ENCODE measurements around the gene SNX24.
"Not testable (repeated sequence)": the region's sequence is repeated elsewhere in the genome, so short reads cannot be mapped to it uniquely, and the experiment has no call there.

The SNX24 gene

DNA sequence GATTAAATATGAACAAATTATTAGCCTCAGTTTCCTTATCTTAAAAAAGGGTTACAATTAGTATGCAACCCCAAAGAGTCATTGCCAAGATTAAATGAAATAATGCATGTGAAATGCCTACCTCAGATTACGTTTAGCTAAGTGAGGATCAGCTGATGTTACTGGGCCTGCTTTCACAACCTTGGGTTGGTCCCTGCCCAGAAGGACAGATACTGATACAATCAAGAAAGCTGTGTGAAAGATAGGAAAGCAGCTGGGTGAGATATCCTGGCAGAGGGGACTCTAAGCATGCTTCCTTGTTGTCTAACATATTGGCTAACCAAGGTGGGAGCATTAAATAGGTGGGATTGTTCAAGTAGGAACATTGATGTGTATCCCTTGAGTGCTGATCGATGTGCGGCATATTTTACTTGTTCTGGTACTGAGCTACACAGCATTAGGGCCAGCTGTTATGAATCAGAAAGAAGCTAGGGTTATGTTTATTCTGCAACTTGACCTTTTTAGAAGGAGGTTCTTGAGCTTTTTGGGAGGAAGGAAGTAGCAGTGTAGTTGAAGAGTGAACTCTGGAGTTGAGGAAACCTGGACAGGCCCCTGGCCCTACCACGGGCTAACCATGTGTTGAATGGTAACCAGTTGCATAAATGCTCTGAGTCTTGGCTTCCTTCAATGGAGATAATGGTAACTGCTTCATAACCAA lies 28.9 kb downstream of the SNX24 start:
- peak; percentile 69 for DNase-seq

DNA sequence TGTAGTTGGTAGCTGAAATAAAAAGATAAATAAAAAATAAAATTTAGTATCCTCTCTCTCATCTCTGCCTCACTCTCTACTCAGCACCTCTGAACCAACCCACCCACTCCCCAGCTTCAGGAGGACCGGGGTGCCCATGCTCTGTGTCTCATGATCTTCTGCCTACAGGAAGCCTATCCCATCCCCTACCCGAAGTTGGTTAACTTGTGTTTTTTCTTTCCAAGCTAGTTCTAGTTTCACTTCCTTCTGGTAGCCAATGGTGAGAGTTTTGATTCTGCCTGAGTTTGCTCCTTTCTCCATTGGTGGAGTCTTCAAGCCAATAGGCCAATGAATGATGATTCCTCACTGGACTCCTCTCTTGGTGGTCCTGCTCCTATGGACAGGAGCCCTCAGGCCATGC lies 32.1 kb downstream of the SNX24 start:
- DNase-seq = no peak

DNA sequence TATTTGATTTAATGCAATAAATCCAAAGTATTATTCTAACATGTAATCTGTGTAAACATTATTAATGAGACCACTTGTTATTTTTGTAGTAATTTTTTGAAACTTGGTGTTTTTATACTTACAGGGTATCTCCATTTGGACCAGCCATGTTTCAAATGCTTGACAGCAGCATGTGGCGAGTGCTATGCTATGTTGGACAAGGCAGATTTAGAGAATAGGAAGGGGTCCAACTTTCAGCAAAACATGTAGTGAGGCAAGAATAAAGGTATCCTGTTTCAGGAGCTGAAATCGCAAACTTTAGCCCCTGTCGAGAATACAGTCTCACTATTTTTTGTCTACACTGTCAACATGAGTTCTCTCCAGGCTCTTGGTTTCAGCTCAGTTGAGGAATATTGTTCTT lies 33.7 kb downstream of the SNX24 start:
- no peak for DNase-seq

DNA sequence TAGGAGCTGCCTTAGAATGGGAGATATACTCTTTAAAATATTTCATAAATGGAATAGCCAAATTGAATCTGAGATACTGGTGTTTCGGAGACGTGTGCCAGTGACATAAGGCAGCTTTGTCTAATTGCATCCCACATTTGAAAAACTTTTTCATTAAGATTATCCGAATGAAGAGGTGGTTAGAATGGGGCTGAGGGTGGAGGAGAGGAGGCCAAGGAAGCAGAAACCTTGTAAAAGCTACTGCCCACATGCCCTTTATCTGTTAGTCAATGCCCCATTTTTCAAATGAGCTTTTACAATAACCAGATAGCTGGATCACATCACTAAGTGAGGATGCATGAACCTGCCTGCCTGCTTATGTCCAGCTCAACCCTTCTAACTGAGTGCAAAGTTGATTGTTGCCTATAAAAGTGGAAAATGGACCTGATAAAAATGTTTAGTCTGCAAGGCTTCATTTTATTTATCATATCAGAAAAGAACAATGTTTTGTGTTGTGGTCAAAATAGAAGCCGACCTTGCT lies 34.8 kb downstream of the SNX24 start:
- no peak for DNase-seq

DNA sequence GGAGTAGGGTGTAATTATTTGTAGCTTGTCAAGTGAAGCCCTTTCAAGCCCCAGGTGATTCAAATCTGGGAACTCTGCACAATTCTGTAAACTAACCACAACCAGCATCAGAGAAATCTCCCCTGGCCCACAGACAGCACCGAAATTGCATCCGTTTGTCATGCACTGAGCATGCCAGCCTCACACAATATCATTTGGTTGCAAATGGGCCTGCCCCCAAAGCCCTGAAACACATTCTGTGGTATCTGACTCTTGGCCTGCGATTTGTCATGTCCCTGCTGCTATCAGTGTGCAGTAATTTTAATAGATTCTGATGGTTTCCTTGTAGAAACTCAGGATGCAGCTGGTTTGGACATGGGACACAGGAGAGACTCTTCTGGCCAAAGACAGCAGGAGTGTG lies 35.3 kb downstream of the SNX24 start:
- DNase-seq = no peak

DNA sequence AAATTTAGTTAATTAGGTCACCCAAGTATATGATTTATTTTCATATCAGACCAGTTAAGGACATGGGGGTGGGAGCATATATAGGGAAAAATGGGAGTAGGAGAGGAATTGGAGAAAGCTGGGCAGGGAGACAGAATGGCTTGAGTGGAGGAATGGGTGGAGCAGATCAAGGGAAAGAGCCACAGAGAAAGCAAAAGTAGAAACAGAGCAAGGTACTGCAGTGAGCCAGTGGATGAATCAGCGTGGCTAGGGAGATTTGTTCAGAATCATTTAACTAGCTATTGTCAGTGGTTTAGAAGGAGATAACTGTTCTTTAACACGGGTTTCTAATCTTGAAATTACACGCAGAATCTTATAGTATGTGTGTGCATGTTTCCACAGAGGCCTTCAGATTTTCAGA lies 37.4 kb downstream of the SNX24 start:
- peak; percentile 33 for DNase-seq

DNA sequence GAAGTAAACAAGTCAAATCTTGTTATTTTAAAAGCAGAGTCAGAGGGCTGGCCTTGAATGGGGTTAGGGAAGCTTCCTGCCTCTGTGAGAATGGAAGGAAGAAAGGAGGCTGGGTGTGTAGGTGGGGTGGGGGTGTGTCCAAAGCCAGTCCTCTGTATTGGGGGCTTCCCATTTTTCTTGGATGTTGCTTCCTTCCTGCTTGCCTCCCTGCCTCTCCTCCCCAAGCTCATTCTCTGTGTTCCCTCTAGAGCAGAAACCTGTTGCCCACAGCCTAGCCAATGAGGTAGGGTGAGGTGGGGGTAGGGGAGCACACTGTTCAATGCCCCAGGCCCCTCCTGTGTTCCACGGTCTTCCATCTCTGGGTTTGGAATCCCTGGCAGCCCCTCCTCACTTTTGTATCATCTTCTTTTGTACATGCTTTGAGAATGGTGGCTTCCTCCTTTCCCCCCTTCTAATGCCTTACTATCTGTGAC lies 39.7 kb downstream of the SNX24 start:
- no peak for DNase-seq

DNA sequence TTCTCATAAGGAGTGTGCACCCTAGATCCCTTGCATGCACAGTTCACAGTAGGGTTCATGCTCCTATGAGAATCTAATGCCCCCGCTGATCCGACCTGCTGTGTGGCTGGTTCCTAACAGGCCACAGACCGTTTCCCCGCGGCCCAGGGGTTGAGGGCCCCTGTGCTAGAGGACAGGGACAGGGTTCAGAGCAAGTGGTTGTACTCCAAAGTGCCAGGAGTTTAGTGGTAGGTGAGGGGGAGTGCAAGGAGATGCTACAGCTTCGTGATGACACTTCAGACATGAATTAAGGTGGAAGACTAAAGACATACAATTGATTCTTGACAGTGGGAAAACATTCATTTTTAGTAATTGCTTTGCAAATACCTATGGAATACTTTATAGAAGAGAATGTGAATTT lies 40.5 kb downstream of the SNX24 start:
- no peak for DNase-seq

DNA sequence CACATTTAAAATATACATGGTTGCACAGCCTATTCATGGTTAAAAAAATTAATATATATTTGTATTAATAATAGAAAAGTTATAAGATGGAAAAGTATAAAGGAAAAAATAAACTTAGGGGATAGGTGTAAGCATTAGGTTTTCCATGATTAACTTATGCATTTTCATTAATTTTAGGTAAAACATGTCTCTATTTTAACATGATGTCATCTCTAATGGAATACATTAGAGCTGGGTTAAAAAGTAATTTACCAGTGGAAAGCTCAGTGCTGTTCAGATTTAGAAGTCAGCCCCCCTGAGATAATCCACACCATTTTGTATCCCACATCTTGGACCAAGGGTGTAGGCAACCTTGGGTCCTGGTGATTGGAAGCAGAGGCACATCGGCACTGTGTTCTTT lies 49.7 kb downstream of the SNX24 start:
- no peak for DNase-seq

DNA sequence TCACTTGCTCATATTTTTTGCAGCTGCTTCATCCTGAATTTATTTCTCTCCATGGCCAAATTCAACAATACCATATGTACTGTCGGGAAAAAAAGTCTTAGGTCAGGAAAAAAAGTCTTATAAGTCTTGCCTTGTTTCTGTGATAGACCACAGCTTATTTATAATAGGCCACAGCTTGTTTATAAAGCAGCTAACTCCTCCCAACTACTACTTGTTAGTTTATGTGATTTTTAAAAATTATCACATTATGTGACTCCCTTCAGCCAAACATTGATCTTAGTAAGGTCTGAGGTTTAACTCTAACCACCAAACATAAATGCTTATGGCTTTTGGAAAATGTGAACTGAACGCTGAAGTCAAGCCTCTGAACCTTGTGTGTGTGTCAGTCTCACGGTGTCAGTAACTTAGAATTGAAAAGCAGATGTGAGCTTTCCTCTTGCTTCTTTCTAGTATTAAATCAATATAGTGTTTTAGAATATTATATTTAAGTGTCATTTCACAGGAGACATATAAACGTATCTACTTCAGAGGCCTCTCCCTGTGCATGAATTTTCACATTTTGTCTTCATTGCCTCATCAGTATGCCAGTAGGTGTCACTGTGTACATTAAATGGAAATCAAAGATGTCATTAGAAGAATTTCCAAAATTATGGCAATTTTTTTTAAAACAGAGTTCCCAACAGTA lies 51.3 kb downstream of the SNX24 start:
- peak; percentile 34 for DNase-seq

DNA sequence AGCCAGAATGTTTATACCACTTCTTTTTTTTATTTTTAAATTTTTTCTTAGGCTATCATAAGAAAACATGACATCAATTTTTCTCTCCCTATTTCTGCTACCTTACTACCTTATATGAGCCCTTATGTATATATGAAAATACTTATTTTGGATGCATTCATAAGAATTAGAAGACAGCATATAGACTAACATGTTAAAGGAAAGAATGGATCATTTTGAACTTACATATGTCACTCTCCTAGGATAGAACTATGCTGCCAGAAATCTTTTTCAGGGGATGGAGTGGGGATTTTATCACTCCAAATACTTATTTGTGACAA lies 51.8 kb downstream of the SNX24 start:
- no peak for DNase-seq

DNA sequence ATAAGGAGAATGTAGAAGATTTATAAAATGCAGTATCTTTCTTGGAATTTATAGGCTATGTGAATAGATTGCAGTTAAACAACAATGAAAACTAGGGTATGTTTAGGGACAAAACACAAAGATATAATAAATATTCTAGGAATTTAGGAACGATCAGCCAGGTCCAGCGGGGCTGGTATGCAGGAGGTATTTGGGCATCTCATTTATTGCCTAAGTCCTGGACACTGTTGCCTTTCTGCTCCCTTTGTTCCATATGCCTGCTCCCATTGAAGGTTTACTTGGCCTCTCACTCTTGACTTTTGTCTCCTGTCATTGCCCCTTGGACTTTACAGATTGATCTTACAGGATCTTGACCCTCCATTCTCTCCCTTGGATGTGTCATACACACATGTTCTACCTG lies 55.9 kb downstream of the SNX24 start:
- DNase-seq = no peak

DNA sequence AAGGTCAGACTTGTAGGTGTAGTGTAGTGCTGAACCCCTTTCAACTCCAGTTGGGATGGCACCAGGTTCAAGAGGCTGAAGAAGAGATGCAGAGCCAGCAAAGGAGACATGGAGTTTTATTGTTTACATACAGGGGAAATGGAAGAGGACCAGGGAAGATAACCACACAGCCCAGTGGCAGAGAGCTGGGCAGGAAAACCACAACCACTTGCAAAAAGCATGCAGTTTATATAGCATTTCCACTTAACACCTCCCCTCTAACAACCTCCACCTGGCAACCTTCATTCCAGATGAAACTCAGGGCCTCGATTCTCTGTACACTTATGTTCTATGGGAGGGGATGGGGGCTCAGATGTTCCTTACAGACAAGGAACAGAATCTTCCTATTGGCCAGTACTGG lies 56.9 kb downstream of the SNX24 start:
- DNase-seq = no peak

DNA sequence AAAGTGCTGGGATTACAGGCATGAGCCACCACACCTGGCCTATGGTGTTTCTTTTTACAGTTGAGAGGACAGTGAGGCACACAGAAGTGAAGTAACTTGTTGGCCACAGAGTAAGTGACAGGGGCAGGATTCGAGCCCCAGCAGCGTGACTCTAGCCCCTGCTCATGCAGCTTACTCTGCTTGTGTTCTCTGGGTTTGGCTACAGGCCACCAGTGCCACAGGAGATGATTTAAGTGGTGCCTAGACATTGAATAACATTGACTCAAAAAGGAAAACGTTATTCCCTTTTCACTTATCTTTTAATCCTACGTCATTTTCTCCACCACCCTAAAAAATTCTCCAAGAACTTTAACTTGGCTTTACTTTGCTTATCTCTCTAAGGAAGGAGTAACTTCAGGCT lies 61.4 kb downstream of the SNX24 start:
- no peak for DNase-seq

DNA sequence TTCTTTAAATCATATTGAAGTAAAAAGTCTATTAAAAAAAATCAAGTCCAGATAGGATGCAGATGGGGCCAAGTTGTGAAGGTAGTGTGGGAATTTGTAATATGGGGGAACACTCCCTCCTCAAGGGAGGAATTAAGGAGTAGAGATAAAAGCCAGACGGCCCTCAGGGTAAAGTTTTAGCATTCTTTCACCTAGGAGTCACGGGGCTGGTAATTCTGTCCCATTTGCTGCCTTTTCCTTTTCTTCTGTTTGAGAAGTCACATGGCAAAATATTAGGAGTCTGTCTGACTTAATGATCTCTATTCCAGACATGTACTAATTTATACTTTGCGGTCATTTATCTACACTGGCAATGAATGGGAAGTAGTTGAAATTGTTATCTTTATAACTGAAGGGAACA lies 61.9 kb downstream of the SNX24 start:
- DNase-seq = peak; percentile 16

DNA sequence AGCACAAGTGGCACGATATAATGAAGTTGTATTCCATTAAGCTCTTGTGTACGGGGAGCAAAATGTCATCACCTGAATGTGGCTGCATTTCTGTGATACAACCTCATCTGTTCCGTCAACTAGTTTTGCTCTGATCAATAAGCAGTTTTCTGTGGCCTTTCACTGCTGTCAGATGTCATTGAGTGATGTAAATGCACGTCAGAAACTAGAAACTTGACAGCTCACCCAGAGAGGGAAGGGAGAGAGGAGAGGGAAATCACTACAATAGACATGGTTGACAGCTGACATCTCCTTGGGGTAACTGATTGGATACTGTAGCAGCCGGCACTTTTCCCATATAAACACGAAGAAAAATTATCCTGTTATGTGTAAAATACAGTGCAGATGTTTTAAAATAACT lies 62.7 kb downstream of the SNX24 start:
- DNase-seq = no peak

DNA sequence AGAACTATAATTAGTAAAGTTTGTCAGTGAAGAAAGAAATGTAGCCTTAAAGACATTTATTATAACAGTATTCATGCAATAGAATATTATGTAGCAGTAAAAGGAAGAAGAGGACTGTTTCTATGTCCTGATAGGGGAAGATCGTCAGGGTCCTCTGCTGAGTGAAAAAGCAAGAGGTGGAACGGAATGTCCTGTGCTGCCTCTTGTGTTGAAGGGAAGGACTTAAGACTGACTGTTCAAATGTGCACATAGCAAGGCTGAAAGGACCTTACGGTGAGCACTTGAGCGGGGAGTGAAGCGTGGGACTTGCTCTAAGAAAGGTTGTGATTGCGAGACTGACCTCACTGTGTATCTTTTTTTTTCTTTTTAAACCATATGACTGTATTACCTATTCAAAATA lies 63.2 kb downstream of the SNX24 start:
- no peak for DNase-seq

DNA sequence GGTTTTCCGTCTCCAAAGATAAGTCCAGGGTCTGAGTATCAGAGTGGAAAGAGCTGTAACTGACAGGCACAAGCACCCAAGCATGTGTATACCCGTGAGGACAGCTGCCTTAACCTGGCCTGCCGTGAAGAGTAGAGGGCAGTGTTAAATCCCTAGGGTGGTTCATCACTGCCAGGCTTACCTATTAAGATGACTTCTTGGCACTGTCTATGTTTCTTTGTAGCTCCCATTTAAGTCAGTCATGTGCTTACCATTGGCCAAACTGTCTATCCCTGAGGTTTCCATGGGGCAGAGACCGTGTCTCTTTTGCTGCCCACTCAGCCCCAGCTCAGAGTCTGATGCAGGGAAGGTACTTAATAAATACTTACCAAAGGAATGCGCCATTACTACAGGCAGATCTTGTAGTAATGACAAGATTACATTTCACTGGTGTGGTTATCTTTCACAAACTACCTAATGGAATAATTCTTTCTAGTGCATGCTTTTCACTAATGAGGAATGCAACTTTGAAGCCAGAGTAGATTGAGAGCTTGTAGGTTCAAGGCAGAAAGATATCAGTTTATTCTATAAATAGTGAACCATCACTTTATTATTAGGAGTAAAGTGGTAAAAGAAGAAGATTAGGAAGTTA lies 64.2 kb downstream of the SNX24 start:
- no peak for DNase-seq

DNA sequence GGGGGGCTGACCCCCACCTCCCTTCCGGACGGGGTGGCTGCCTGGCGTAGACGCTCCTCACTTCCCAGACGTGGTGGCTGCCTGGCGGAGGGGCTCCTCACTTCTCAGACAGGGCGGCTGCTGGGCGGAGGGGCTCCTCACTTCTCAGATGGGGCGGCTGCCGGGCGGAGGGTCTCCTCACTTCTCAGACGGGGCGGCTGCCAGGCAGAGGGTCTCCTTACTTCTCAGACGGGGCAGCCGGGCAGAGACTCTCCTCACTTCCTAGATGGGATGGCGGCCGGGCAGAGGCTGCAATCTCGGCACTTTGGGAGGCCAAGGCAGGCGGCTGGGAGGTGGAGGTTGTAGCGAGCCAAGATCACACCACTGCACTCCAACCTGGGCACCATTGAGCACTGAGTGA lies 68.0 kb downstream of the SNX24 start:
- not testable (repeated sequence) for DNase-seq

DNA sequence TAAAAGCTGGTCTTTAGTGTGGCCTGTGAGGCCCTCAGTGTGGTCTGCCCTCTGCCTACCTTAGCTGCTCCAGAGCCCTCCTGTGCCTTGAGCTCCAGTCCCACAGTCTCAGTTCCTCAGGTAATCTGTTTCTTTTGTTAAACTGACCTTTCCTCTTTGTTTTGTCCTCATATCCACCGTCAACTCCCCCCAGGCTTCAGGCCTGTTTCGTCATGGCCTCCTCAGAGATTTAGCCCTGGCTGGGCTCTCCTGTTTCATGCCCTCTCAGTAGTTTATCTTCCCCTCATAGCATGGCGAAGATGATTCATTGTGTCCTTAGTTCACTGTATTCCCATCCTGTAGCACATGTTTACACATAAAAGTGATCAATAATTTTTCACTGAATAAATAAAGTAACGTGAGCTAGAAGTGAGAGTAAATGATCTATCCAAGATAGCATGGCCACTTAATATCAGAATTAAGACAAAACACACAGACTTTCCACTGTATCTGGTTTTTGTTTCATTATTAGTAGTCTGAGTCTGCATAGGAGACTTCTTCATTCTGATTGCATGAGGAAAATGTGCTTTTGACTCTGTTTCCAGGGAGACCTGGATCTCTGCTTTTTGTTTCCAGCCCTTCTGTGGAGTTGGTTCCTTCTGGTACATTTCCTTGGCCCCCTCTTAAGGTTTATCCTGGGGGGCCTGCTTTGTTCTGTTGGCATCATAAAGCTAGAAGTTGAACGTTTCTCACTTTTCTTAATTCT lies 70.5 kb downstream of the SNX24 start:
- no peak for DNase-seq

DNA sequence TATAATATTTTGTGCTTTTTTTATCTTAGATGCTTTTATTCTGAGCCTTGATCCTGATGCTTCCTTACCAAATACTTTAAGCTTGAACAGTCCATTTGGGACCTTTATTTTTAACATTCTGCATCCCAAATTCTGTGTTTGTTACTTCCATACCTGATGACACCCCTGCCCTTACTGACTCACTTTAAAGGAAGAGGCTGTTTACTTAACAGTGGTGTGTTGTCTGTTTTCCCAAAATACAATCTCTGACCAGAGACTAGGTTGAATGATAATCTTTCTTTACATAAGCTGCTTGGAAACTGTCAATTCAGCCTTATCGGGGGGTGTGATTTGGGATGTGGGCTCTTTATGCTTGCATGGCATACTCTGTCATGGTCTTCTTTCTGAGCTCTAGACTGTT lies 71.1 kb downstream of the SNX24 start:
- DNase-seq = no peak

DNA sequence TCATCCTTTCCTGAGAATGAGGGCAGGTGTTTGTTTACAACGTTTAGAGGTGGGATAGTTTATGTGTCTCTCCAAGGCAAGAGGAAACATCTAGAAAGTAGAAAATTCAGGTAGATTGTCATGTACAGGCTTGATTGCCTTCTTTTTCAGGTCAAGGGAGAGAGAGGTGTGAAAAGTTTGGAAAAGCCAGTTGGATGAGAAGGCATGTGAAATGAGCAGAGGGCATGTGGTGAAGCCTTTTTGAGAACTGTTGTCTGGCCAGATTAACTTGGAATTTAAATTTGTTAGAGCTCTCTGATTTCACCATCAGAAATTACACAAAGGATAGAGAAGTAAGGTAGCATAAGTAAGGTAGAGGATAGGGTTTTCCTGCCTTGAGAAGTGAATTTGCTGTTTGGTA lies 74.6 kb downstream of the SNX24 start:
- no peak for DNase-seq

DNA sequence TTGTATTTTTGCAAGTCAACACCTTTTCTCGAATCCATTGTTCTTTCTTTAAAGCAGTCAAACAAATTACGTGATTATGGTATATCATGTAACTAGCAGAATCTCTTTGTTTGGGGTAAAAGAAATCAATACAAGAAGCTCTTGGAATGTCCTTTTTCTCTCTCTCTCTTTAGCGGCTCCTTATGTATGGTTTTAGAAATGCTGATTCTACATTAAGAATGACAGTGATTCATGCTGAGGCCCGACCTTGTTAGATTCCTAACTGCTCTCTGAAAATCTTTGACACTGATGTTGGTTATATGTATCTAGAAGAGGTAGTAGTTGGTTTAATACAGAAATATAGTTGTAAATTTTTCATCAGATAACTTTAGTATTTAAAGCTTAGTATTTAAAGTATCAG lies 76.4 kb downstream of the SNX24 start:
- no peak for DNase-seq

DNA sequence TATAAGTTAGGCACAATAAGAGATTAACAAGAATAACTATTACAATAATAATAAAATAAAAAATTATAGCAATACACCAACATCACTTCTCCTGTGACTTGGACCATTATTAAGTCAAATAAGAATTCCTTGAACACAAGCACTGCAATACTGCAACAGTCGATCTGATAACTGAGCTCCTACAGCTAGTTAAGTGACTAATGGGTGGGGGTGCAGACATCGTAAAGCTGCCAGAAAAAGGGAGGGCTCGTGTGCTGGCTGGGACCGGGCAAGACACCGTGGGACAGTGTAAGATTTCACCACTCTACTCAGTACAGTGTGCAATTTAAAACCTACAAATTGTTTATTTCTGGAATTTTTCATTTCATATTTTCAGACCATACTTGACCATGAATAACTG lies 78.8 kb downstream of the SNX24 start:
- no peak for DNase-seq
